Activated CD8-positive, alpha-beta T cell treated with anti-CD3 and anti-CD28 coated beads for 36 hours (primary cell): Measurements from ENCODE around the gene SHH. TPM values are rescaled to one million over a fixed set of nuclear protein-coding genes. Genes with fewer than 3 reads are reported as not detected.

Experiments used
- ATAC-seq: fragments of 200-7000 bp; cut with Tn5 transposase; one replicate; pipeline ENCODE4 v1.10.0; 2021; ENCODE audit warnings: mild to moderate bottlenecking, moderate library complexity
- CTCF ChIA-PET: fragments of 350-600 bp; sonication (Branson Sonifier 250); formaldehyde crosslinking; loops from one replicate; lab custom pipeline; 2021; ENCODE audit warnings: antibody characterized with exemption; lab: Charles Lee
- POLR2A ChIA-PET: fragments of 350-600 bp; sonication (Branson Sonifier 250); formaldehyde crosslinking; loops from one replicate; lab custom pipeline; 2021; ENCODE audit warnings: antibody characterized with exemption; lab: Charles Lee
- DNase-seq: peaks from one replicate; pipeline ENCODE4 v3.0.0-alpha.2; 2020
- H3K27ac Mint-ChIP-seq: one replicate; pipeline ENCODE4 v1.8.0; 2021; ENCODE audit warnings: mild to moderate bottlenecking, mixed read lengths
- H3K27me3 Mint-ChIP-seq: one replicate; pipeline ENCODE4 v1.8.0; 2021; ENCODE audit warnings: mixed read lengths
- H3K36me3 Mint-ChIP-seq: one replicate; pipeline ENCODE4 v1.8.0; 2021; ENCODE audit warnings: low read depth, mixed read lengths
- H3K4me1 Mint-ChIP-seq: one replicate; pipeline ENCODE4 v1.8.0; 2021; ENCODE audit warnings: low read depth, mixed read lengths
- H3K4me3 Mint-ChIP-seq: one replicate; pipeline ENCODE4 v1.8.0; 2021; ENCODE audit warnings: mild to moderate bottlenecking, moderate library complexity, mixed read lengths
- H3K9me3 Mint-ChIP-seq: one replicate; pipeline ENCODE4 v1.8.0; 2021; ENCODE audit warnings: mixed read lengths
- intact Hi-C: fragments of 100-400 bp; cut with micrococcal nuclease; formaldehyde crosslinking; loops from one replicate; pipeline ENCODE4 v1.10.0; 2022
- total RNA-seq, 2 experiments: library from RNA; stranded (reverse); gene quantifications; one replicate each; pipeline ENCODE4 v1.2.3, GENCODE V29; 2021
- TF ChIP-seq, protein P1 (sequence below): fragments of 200-600 bp; IDR thresholded peaks from one replicate; pipeline ENCODE4 v1.8.0; 2022; ENCODE audit warnings: antibody characterized with exemption, mild to moderate bottlenecking

SHH gene
- total RNA-seq, 2 experiments from 2014 or later, result not detected

DNA sequence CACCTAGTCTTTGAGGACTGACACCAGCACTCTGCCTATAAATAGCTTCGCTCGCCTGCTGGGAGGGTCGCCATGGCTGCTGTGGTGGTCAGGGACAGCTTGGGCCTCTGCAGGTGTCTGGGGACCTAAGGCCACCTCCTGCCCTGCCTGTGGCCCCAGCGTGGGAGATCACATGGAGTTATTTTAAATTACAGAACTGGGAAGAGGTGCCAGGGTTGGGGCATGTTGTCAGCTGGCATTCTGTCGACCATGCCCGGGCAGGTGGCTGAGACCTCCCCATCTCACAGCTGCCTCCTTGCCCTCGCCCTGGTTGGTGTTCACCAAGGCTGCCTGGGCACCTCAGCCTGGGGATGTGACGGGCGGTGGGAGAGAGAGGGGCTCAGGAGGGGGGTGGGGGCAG is 18.1 kb downstream of the SHH start:
- ChIA-PET POLR2A (no interaction called here), CTCF (interaction anchor here (1.4 kb wide), 1 partner anchor 679 kb away, joined by 4 read pairs; no protein-coding TSS in a partner anchor)
- Mint-ChIP-seq H3K4me3 (no peak overlapping the region), H3K27me3 (peaks cover 12% of the 10 kb centered on the region), H3K9me3 (no peaks in the 10 kb centered on the region), H3K27ac (no peak overlapping the region), H3K4me1 (no peaks in the 10 kb centered on the region), H3K36me3 (no peaks in the 10 kb centered on the region)
- DNase-seq (no peak), ATAC-seq (no peak)
- intact Hi-C loops, result no loop called here
- TF ChIP-seq, protein P1, sequence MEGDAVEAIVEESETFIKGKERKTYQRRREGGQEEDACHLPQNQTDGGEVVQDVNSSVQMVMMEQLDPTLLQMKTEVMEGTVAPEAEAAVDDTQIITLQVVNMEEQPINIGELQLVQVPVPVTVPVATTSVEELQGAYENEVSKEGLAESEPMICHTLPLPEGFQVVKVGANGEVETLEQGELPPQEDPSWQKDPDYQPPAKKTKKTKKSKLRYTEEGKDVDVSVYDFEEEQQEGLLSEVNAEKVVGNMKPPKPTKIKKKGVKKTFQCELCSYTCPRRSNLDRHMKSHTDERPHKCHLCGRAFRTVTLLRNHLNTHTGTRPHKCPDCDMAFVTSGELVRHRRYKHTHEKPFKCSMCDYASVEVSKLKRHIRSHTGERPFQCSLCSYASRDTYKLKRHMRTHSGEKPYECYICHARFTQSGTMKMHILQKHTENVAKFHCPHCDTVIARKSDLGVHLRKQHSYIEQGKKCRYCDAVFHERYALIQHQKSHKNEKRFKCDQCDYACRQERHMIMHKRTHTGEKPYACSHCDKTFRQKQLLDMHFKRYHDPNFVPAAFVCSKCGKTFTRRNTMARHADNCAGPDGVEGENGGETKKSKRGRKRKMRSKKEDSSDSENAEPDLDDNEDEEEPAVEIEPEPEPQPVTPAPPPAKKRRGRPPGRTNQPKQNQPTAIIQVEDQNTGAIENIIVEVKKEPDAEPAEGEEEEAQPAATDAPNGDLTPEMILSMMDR, result no peak

- ChIA-PET CTCF (no interaction called here), POLR2A (no interaction called here)
- H3K4me1 Mint-ChIP-seq, result no peaks in the 10 kb centered on the region
- no peaks in the 10 kb centered on the region for H3K9me3 Mint-ChIP-seq
- intact Hi-C loops, result no loop called here
- H3K36me3 Mint-ChIP-seq, result no peaks in the 10 kb centered on the region
- ATAC-seq (no peak), DNase-seq (no peak)
- no peak overlapping the region for H3K27ac Mint-ChIP-seq
- TF ChIP-seq, protein P1, result no peak
- H3K27me3 Mint-ChIP-seq, result peaks cover 9% of the 10 kb centered on the region
- no peak overlapping the region for H3K4me3 Mint-ChIP-seq
These were observed 18.5 kb downstream of the SHH start for GRCh38 chr7:155793720-155794119.

DNA sequence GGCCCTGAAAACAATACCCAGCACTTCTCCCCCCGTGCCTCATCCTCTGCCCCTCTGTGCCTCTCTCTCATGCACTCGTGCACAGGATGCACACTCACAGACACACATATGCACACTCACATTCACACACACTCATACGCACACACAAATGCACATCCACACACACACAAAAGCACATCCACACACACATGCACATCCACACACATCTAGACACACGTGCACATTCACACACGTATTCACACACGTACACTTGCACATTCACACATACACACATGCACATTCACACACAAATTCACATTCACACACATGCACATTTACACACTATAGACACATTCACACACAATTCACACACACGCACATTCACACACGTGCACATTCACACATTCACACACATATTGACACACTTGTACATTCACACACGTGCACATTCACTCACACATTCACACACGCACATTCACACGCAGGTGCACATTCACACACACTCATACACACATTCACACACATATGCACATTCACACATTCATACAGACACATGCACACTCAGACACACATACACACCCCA is 19.2 kb downstream of the SHH start:
- Mint-ChIP-seq H3K4me3 (no peak overlapping the region), H3K9me3 (no peaks in the 10 kb centered on the region), H3K36me3 (no peaks in the 10 kb centered on the region), H3K27ac (no peak overlapping the region), H3K27me3 (peaks cover 3% of the 10 kb centered on the region), H3K4me1 (no peaks in the 10 kb centered on the region)
- TF ChIP-seq, protein P1, result no peak
- DNase-seq (no peak), ATAC-seq (no peak)
- intact Hi-C loops, result no loop called here
- ChIA-PET CTCF (no interaction called here), POLR2A (no interaction called here)

DNA sequence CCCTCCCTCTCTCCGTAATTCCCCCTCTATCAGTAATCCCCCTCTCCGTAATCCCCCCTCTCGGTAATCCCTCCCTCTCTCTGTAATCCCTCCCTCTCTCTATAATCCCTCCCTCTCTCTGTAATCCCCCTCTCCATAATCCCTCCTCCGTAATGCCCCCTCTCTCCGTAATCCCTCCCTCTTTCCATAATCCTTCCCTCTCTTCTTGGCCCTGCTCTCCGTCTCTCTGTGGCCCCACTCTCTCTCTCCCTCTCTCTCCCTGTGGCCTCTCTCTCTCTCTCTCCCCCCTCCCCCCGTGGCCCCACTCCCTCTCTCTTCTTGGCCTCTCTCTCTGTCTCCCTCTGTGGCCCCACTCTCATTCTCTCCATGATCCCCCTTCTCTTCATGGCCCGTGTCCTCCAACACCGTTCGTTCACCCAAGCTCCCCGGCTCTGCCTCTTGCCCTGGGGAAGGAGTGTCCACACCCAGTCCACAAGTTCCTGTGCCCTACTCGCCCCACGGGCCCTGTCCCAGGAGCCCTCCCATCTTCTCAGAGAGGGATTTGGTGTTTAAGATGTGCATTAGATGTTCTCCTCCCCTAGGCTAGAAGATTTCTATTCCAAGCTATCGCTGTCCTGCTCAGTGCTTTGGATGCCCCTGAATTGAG is 19.8 kb downstream of the SHH start:
- Mint-ChIP-seq H3K27ac (no peak overlapping the region), H3K36me3 (peaks cover 2% of the 10 kb centered on the region), H3K4me1 (peaks cover 3% of the 10 kb centered on the region), H3K27me3 (peaks cover 8% of the 10 kb centered on the region), H3K4me3 (no peak overlapping the region), H3K9me3 (no peaks in the 10 kb centered on the region)
- TF ChIP-seq, protein P1, result no peak
- ATAC-seq (no peak), DNase-seq (no peak)
- ChIA-PET CTCF (no interaction called here), POLR2A (no interaction called here)
- intact Hi-C loops, result no loop called here

DNA sequence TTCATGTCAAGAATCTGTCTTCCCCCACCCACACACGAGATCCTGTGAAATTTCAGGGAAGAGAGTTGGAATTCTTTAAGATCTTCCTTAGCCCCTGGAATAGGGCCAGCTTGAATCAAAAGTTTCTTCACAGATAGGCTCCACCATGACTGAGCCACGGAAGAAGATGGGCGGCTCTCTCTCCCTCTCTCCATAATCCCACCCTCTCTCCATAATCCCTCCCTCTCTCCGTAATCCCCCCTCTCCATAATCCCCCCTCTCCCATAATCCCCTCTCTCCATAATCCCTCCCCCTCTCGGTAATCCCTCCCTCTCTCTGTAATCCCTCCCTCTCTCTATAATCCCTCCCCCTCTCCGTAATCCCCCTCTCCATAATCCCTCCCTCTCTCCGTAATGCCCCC is 20.4 kb downstream of the SHH start:
- ATAC-seq, result no peak
- CTCF ChIA-PET, result no interaction called here
- Mint-ChIP-seq H3K36me3 (peaks cover 2% of the 10 kb centered on the region), H3K9me3 (no peaks in the 10 kb centered on the region), H3K4me1 (peaks cover 3% of the 10 kb centered on the region), H3K27me3 (peaks cover 8% of the 10 kb centered on the region), H3K27ac (no peak overlapping the region), H3K4me3 (no peak overlapping the region)
- TF ChIP-seq, protein P1, result no peak
- DNase-seq, result no peak
- intact Hi-C loops, result no loop called here
- POLR2A ChIA-PET, result no interaction called here
